ENCODE data around the gene CARD16.
A peak's percentile ranks its signal among the peaks of the same experiment; 100 is the strongest.
"Not testable (repeated sequence)": the region's sequence is repeated elsewhere in the genome, so short reads cannot be mapped to it uniquely, and the experiment has no call there.

The CARD16 gene

GRCh38 chr11:105046898-105047579 is 1.9 kb upstream of the CARD16 start:
- no peak for DNase-seq

- no peak for DNase-seq
Observed at GRCh38 chr11:105045676-105046296, 651 bp upstream of the CARD16 start.

GRCh38 chr11:105042178-105042577 is 3.0 kb downstream of the CARD16 start:
- DNase-seq, result no peak

- DNase-seq, result no peak
Observed at GRCh38 chr11:105040703-105041102, 4.4 kb downstream of the CARD16 start.

GRCh38 chr11:105034813-105035620 is 10.1 kb downstream of the CARD16 start, which contains the start of gene CASP1:
Gene CASP1 (minus strand): TSS chr11:105035144. CDS start chr11:105035113, 31 bp downstream.
- DNase-seq, result no peak

- DNase-seq, result not testable (repeated sequence)
Observed at GRCh38 chr11:105034388-105034787, 10.7 kb downstream of the CARD16 start.

- DNase-seq, result no peak
Observed at GRCh38 chr11:105033781-105034180, 11.4 kb downstream of the CARD16 start.

GRCh38 chr11:105033343-105033742 is 11.8 kb downstream of the CARD16 start:
- DNase-seq, result no peak

GRCh38 chr11:105032495-105032894 is 12.6 kb downstream of the CARD16 start:
- DNase-seq, result no peak

GRCh38 chr11:105027678-105028077 is 17.5 kb downstream of the CARD16 start:
- no peak for DNase-seq

- DNase-seq, result no peak
Observed at GRCh38 chr11:105024394-105024793, 20.7 kb downstream of the CARD16 start.

- DNase-seq, result no peak
Observed at GRCh38 chr11:105023003-105023402, 22.1 kb downstream of the CARD16 start, which contains the start of gene CASP5. Gene CASP5 (minus strand): TSS chr11:105023168. CDS start chr11:105023136, 32 bp downstream.

- no peak for DNase-seq
Observed at GRCh38 chr11:105022527-105022926, 22.6 kb downstream of the CARD16 start.

- DNase-seq, result no peak
Observed at GRCh38 chr11:105007463-105007862, 37.7 kb downstream of the CARD16 start.

GRCh38 chr11:105005451-105005845 is 39.7 kb downstream of the CARD16 start:
- DNase-seq, result no peak

GRCh38 chr11:105004021-105004420 is 41.1 kb downstream of the CARD16 start:
- no peak for DNase-seq

GRCh38 chr11:105003151-105003550 is 42.0 kb downstream of the CARD16 start:
- no peak for DNase-seq

GRCh38 chr11:105000797-105001196 is 44.3 kb downstream of the CARD16 start:
- no peak for DNase-seq

- no peak for DNase-seq
Observed at GRCh38 chr11:105000167-105000566, 45.0 kb downstream of the CARD16 start.

- DNase-seq, result no peak
Observed at GRCh38 chr11:104999721-105000120, 45.4 kb downstream of the CARD16 start.

- no peak for DNase-seq
Observed at GRCh38 chr11:104997288-104997687, 47.8 kb downstream of the CARD16 start.

GRCh38 chr11:104995001-104995408 is 50.1 kb downstream of the CARD16 start:
- peak; percentile 96 for DNase-seq

GRCh38 chr11:104992781-104993180 is 52.4 kb downstream of the CARD16 start:
- no peak for DNase-seq

GRCh38 chr11:104991994-104992393 is 53.1 kb downstream of the CARD16 start:
- no peak for DNase-seq

All from NCI-H510A treated with DMSO at 0.1 percent for 48 hours (cell line).